Liver (tissue), 9 donors: ENCODE measurements around the gene ABLIM3. TPM values are rescaled to one million over a fixed set of nuclear protein-coding genes. Genes with fewer than 3 reads are reported as not detected.

ENCODE experiments used
- DNase-seq: peaks from one replicate; pipeline ENCODE4 v3.0.0-alpha.2; 2017; ENCODE audit warnings: low spot score
- H3K27ac ChIP-seq, 2 donors: one replicate each; pipeline ENCODE4 v1.7.0; 2013; ENCODE audit warnings: inconsistent platforms in 2 of 2, low read length in 2 of 2, control low read depth in 1 of 2, low read depth in 1 of 2, mild to moderate bottlenecking in 1 of 2
- H3K27me3 ChIP-seq, 4 donors: one replicate each; pipeline versions ENCODE4 v1.6.1 to v1.7.0; 2013; ENCODE audit warnings: low read length in 3 of 4, inconsistent platforms in 1 of 4, mild to moderate bottlenecking in 1 of 4, moderate library complexity in 1 of 4; ENCODE audit not compliant: control insufficient read depth in 4 of 4, insufficient read depth in 4 of 4
- H3K36me3 ChIP-seq, 4 donors: one replicate each; pipeline versions ENCODE4 v1.6.1 to v1.7.0; 2013; ENCODE audit warnings: low read length in 3 of 4, mild to moderate bottlenecking in 3 of 4, low read depth in 1 of 4, moderate library complexity in 1 of 4; ENCODE audit not compliant: control insufficient read depth in 4 of 4, insufficient read depth in 3 of 4
- H3K4me1 ChIP-seq, 4 donors: one replicate each; pipeline versions ENCODE4 v1.6.1 to v1.7.0; 2013; ENCODE audit warnings: low read length in 3 of 4, mild to moderate bottlenecking in 3 of 4, moderate library complexity in 1 of 4; ENCODE audit not compliant: control insufficient read depth in 4 of 4, insufficient read depth in 4 of 4
- H3K4me3 ChIP-seq, 3 donors: one replicate each; pipeline versions ENCODE4 v1.6.1 to v1.7.0; 2013; ENCODE audit warnings: low read length in 3 of 3, control low read depth in 1 of 3, low read depth in 1 of 3, mild to moderate bottlenecking in 1 of 3
- H3K9ac ChIP-seq, 2 donors: one replicate each; pipeline ENCODE4 v1.7.0; 2013; ENCODE audit warnings: low read length in 2 of 2, mild to moderate bottlenecking in 2 of 2, moderate library complexity in 2 of 2, control low read depth in 1 of 2, low read depth in 1 of 2
- H3K9me3 ChIP-seq, 4 donors: one replicate each; pipeline versions ENCODE4 v1.6.1 to v1.7.0; 2013; ENCODE audit warnings: low read length in 3 of 4; ENCODE audit not compliant: control insufficient read depth in 4 of 4
- CTCF ChIP-seq: fragments of 150-350 bp; IDR thresholded peaks from 2 replicates; pipeline ENCODE4 v1.5.1; 2017; ENCODE audit warnings: improper control_type of control experiment, low read depth, low read length; ENCODE audit not compliant: missing input control
- EGR1 ChIP-seq, 2 donors: IDR thresholded peaks; 2 replicates each; pipeline ENCODE4 v1.6.1; 2016 to 2018; ENCODE audit warnings: antibody characterized with exemption in 2 of 2, low read depth in 2 of 2
- FOXA1 ChIP-seq: IDR thresholded peaks from 2 replicates; pipeline ENCODE4 v1.6.1; 2016; ENCODE audit warnings: antibody characterized with exemption
- FOXA2 ChIP-seq: IDR thresholded peaks from 2 replicates; pipeline ENCODE4 v1.6.1; 2016; ENCODE audit warnings: antibody characterized with exemption
- GABPA ChIP-seq, 2 donors: IDR thresholded peaks in 1 of 2; conservative IDR thresholded peaks in 1 of 2; 2 replicates each; pipeline ENCODE4 v1.6.1; 2016; ENCODE audit warnings: antibody characterized with exemption in 2 of 2, mild to moderate bottlenecking in 1 of 2, moderate library complexity in 1 of 2
- HNF4A ChIP-seq, 2 donors: conservative IDR thresholded peaks; 2 replicates each; pipeline ENCODE4 v1.6.1; 2016; ENCODE audit warnings: antibody characterized with exemption in 2 of 2, mild to moderate bottlenecking in 2 of 2
- HNF4G ChIP-seq: IDR thresholded peaks from 2 replicates; pipeline ENCODE4 v1.6.1; 2016; ENCODE audit warnings: antibody characterized with exemption
- JUND ChIP-seq, 2 donors: IDR thresholded peaks; 2 replicates each; pipeline ENCODE4 v1.6.1; 2016; ENCODE audit warnings: antibody characterized with exemption in 2 of 2
- MAX ChIP-seq: IDR thresholded peaks from 2 replicates; pipeline ENCODE4 v1.6.1; 2016; ENCODE audit warnings: antibody characterized with exemption
- RAD21 ChIP-seq, 2 donors: IDR thresholded peaks; 2 replicates each; pipeline ENCODE4 v1.6.1; 2016; ENCODE audit warnings: antibody characterized with exemption in 2 of 2, mild to moderate bottlenecking in 2 of 2
- RXRA ChIP-seq, 2 donors: IDR thresholded peaks; 2 replicates each; pipeline ENCODE4 v1.6.1; 2017 to 2018; ENCODE audit warnings: antibody characterized with exemption in 2 of 2, mild to moderate bottlenecking in 1 of 2
- SP1 ChIP-seq: IDR thresholded peaks from 2 replicates; pipeline ENCODE4 v1.6.1; 2018; ENCODE audit warnings: antibody characterized with exemption, mild to moderate bottlenecking
- TAF1 ChIP-seq: conservative IDR thresholded peaks from 2 replicates; pipeline ENCODE4 v1.6.1; 2016; ENCODE audit warnings: antibody characterized with exemption, mild to moderate bottlenecking
- WGBS: extraction: QIAGEN DNeasy Blood & Tissue Kit; methylation state at CpG from one replicate; pipeline ENCODE4 v1.1.7; 2013; 5-methylcytosine and 5-hydroxymethylcytosine counted together
- polyA plus RNA-seq, 2 donors: library from polyadenylated mRNA; stranded (reverse) in 1 of 2; unstranded in 1 of 2; fragments of 200-250 nt in 1 of 2; fragments of >200 nt in 1 of 2; fragmentation: Nextera tagmentation in 1 of 2; extraction: Ambion mirVana in 1 of 2; gene quantifications; one replicate each; pipeline versions ENCODE4 v1.2.1 to v1.2.3, GENCODE V29; 2013 to 2015
- total RNA-seq, 2 donors: library from RNA; depleted of rRNA; stranded (reverse); fragments of >200 nt; gene quantifications; one replicate each; pipeline ENCODE4 v1.2.3, GENCODE V29; 2014
- TF ChIP-seq, protein P1 (sequence below): IDR thresholded peaks from 2 replicates; pipeline ENCODE4 v1.6.1; 2016; ENCODE audit warnings: antibody characterized with exemption, mild to moderate bottlenecking
- TF ChIP-seq, protein P2 (sequence below): IDR thresholded peaks from 2 replicates; pipeline ENCODE4 v1.6.1; 2016; ENCODE audit warnings: antibody characterized with exemption
- donor health status: healthy.
- donor health status: healthy.
- donor health status: healthy.
- donor health status: healthy.
- donor health status: healthy.

ABLIM3 gene
- total and polyA plus RNA-seq, 4 donors = 6.8 to 131 (median 43.1) TPM

GRCh38 chr5:149170299-149170698 lies 29.0 kb downstream of the ABLIM3 start:
- Histone ChIP-seq H3K27me3 (no peaks in the 10 kb centered on the region), H3K9ac (no peak overlapping the region), H3K4me3 (no peak overlapping the region), H3K27ac (no peak overlapping the region), H3K36me3 (peaks cover 0 to 10% (median 2%) of the 10 kb centered on the region in 4 donors), H3K4me1 (peaks cover 6 to 30% (median 17%) of the 10 kb centered on the region in 4 donors), H3K9me3 (no peaks in the 10 kb centered on the region)
- TF ChIP-seq SP1 (no peak), CTCF (no peak), HNF4G (no peak), FOXA2 (no peak)
- DNase-seq = no peak
- 88% methylated on average over 3 of the region's 3 CpGs for WGBS

DNA sequence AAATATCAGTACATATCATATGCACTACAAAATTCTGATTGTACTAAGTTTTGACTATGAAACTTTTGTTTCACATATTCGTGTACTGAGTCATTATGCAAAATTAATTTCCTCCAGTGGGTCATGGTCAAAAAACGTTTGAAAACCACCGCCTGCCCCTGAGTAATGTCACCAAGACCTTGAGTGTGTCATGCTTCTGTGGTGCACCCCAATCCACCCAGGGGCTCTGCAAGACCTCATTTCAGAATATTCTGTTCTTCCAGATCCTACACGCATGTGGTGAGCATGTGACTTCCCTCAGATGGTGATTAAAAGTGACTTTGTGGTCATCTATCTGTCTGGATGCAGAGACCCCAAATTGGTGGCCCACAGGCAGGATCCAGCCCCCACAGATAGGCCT lies 31.0 kb downstream of the ABLIM3 start:
- 84% methylated on average over 4 of the region's 4 CpGs for WGBS
- no peak for TF ChIP-seq JUND (IDR thresholded peaks at IDR 0.05)
- TF ChIP-seq RAD21 (IDR thresholded peaks at IDR 0.05) = no peak
- no peak for TF ChIP-seq SP1
- TF ChIP-seq TAF1 = no peak
- TF ChIP-seq HNF4A (conservative IDR thresholded peaks at IDR 0.05) = no peak
- TF ChIP-seq EGR1 (IDR thresholded peaks at IDR 0.05; ENCODE audit: low read depth in 2 of 2) = no peak
- TF ChIP-seq RXRA (IDR thresholded peaks at IDR 0.05) = no peak
- TF ChIP-seq FOXA1 = no peak
- no peak for TF ChIP-seq FOXA2
- TF ChIP-seq, protein P1, sequence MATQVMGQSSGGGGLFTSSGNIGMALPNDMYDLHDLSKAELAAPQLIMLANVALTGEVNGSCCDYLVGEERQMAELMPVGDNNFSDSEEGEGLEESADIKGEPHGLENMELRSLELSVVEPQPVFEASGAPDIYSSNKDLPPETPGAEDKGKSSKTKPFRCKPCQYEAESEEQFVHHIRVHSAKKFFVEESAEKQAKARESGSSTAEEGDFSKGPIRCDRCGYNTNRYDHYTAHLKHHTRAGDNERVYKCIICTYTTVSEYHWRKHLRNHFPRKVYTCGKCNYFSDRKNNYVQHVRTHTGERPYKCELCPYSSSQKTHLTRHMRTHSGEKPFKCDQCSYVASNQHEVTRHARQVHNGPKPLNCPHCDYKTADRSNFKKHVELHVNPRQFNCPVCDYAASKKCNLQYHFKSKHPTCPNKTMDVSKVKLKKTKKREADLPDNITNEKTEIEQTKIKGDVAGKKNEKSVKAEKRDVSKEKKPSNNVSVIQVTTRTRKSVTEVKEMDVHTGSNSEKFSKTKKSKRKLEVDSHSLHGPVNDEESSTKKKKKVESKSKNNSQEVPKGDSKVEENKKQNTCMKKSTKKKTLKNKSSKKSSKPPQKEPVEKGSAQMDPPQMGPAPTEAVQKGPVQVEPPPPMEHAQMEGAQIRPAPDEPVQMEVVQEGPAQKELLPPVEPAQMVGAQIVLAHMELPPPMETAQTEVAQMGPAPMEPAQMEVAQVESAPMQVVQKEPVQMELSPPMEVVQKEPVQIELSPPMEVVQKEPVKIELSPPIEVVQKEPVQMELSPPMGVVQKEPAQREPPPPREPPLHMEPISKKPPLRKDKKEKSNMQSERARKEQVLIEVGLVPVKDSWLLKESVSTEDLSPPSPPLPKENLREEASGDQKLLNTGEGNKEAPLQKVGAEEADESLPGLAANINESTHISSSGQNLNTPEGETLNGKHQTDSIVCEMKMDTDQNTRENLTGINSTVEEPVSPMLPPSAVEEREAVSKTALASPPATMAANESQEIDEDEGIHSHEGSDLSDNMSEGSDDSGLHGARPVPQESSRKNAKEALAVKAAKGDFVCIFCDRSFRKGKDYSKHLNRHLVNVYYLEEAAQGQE = no peak
- TF ChIP-seq MAX = no peak
- no peak for TF ChIP-seq GABPA (IDR thresholded peaks at IDR 0.05 in 1 of 2, conservative IDR thresholded peaks at IDR 0.05 in 1 of 2)
- TF ChIP-seq, protein P2, sequence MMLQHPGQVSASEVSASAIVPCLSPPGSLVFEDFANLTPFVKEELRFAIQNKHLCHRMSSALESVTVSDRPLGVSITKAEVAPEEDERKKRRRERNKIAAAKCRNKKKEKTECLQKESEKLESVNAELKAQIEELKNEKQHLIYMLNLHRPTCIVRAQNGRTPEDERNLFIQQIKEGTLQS = no peak

More for the DNA sequence above, 31.0 kb downstream of the ABLIM3 start:
- H3K36me3 ChIP-seq = peaks cover 1 to 18% (median 9%) of the 10 kb centered on the region in 4 donors
- no peaks in the 10 kb centered on the region for H3K27me3 ChIP-seq
- no peak overlapping the region for H3K4me3 ChIP-seq
- H3K9me3 ChIP-seq = no peaks in the 10 kb centered on the region
- no peak for DNase-seq
- H3K27ac ChIP-seq = no peak overlapping the region
- no peak overlapping the region for H3K9ac ChIP-seq
- peaks cover 2 to 18% (median 9%) of the 10 kb centered on the region in 4 donors for H3K4me1 ChIP-seq
